ENCODE results near the gene GLDC.
A peak's percentile ranks its signal among the peaks of the same experiment; 100 is the strongest.
"Not testable (repeated sequence)": the region's sequence is repeated elsewhere in the genome, so short reads cannot be mapped to it uniquely, and the experiment has no call there.

Gene GLDC

GRCh38 chr9:6645355-6646292, at the start of gene GLDC:
Gene GLDC (minus strand): TSS chr9:6645729. CDS start chr9:6645499, 230 bp downstream.
- peak in 1 of 2 donors; percentile 39 for DNase-seq (ENCODE audit: low read depth in 2 of 2)

GRCh38 chr9:6692881-6693361, 47.4 kb upstream of the GLDC start:
- no peak for DNase-seq (ENCODE audit: low read depth in 2 of 2)

DNA sequence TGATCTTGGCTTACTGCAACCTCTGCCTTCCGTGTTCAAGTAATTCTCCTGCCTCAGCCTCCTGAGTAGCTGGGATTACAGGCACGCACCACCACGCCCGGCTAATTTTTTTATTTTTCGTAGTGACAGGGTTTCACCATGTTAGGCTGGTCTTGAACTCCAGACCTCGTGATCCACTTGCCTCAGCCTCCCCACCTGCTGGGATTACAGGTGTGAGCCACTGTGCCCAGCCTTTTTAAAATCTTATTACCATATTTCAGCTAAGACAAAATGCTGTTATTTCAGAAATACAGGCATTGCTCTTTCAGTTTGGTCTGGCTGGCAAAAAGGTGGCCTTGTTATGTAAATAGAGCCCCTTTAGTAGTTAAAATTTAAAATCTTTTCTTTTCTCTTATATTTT, 46.9 kb upstream of the GLDC start:
- no peak for DNase-seq (ENCODE audit: low read depth in 2 of 2)

GRCh38 chr9:6690675-6691070, 45.1 kb upstream of the GLDC start:
- DNase-seq (ENCODE audit: low read depth in 2 of 2), result not testable (repeated sequence)

DNA sequence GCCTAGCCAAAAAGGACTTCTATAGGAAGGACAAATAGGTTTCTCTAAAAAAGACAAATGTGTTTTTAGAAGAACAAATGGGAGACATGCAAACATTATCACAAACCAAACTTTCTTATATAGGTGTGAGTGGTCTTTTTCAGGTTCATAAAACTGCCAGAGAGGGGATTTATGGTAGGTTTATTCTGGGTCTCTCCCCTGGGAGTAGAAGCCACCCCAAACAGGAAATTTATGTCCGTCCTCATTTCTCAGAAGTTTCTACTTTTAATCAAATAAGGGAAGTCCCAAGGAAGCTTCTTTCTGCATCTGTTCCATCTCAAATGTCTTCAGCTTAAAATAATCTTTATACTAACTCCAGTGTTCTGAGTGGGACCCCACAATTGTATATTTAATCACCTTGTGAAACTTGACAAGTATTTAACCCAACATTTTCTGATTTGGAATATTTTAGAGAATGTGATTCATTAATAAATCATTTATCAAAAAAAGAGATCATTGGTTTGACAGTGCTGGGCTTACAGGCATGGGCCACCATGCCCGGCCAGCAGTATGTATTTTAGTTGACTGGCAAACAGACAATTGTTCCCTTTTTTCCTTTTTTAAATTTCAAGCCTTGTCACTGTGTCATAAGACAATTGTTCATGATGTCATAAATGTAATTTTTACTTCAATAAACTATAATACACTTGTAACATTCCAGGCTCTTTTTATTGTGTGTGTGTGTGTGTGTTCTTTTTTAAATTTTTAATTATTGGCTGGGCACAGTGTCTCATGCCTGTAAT, 44.6 kb upstream of the GLDC start:
- DNase-seq (ENCODE audit: low read depth in 2 of 2), result no peak

DNA sequence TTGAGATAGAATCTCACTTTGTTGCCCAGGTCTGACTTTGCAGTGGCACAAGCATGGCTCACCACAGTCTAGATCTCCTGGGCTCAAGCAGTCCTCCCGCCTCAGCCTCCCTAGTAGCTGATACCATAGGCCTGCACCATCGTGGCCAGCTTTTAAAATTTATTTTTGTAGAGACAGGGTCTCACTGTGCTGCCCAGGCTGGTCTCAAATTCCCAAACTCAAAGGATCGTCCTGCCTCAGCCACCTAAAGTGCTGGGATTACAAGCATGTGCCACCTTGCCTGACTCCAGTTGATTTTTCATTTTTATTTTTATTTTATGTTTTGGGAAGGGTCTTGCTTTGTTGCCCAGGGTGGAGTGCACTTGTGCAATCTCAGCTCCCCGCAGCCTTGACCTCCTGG, 41.7 kb upstream of the GLDC start:
- no peak for DNase-seq (ENCODE audit: low read depth in 2 of 2)

GRCh38 chr9:6686396-6686795, 40.9 kb upstream of the GLDC start:
- no peak for DNase-seq (ENCODE audit: low read depth in 2 of 2)

- no peak for DNase-seq (ENCODE audit: low read depth in 2 of 2)
Observed at GRCh38 chr9:6681957-6682501, 36.5 kb upstream of the GLDC start.

DNA sequence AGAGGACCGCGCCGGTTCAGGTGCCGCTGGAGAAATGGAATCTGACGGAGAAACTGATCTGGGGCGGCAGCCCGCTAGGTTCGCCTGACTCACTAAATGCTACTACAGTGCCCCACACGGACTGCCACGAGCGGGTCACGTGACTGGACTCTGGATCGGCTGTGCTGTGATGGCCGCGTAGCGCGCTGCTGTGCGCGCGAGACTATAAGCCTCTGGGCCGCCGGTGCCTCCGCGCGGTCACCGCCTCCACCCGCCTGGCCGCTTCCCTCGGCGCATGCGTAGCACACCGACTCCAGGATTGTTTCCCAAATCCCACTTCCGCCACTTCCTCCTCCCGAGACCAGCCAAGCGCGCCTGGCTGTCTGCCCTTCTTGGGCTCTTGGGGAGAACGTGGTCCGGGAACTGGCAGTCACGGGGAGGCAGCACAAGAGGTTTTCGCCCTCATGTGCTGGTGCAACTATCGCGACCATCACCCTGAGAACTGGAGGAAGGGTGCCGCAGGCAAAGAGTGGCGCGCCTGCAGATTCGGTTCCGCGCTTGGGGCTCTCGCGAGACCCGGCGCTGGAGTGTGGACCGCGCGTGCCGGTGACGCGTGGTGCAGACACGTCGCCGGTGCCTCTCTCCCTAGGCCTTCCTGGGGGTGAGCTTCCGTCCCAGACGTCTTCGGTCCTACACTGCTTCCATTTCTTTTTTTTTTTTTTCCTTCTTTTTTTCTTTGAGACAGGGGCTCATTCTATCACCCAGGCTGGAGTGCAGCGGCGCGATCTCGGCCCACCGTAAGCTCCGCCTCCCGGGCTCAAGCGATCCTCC, 35.8 kb upstream of the GLDC start:
- peak; percentile 89 to 90 for DNase-seq (ENCODE audit: low read depth in 2 of 2)

DNA sequence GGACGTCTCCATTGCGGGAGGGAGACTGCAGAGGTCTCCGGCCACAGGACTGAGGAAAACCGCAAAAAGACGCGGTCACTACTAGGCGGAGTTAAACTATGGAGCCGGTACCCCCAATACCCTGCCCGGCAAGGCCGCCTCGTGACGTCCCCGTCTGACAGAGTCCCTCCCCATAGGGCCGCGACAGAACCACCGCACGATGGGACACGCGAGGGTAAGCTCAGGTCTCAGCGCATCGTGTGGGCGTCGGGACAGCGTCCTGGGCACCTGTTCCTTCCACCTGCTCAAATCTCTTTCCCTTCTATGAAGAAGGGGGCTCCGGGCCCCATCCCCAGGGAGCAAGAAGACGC, 35.2 kb upstream of the GLDC start:
- DNase-seq (ENCODE audit: low read depth in 2 of 2), result peak; percentile 55 to 62

DNA sequence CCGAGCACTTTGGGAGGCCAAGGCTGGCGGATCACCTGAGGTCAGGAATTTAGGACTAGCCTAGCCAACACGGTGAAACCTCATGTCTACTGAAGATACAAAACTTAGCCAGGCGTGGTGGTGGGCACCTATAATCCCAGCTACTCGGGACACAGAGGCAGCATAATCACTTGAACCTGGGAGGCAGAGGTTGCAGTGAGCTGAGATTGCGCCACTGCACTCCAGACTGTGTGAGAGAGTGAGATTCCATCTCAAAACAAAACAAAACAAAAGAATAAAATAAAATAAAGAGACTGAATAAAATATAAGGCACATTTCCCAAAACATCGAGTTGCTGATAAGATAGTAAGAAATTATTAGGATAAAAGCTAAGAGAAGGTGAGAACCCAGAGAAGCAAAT, 32.3 kb upstream of the GLDC start:
- no peak for DNase-seq (ENCODE audit: low read depth in 2 of 2)

DNA sequence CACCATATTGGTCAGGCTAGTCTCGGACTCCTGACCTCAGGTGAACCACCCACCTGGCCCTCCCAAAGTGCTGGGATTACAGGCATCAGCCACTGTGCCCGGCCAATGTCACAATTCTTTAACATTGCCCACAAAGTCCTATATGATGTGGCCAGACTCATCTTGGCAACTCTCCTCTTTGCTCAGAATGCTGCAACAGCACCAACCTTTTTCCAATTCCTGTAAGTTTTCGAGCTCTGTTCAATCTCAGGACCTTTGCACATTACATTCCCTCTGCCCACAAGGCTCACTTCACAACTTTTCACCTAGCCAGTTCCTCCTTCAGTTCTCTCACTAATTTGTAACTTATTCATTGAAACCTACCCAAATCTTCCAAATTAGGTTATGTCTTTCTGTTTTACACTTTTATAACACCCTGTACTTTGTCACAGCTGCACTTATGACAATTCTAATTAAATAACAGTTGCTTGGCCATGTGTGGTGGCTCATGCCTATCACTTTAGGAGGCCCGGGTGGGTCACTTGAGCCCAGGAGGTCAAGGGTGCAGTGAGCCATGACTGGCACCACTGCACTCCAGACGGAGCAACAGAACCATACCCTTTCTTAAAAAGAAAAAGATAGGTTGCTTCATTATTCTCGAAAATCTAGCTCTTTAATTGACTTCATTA, 30.9 kb upstream of the GLDC start:
- no peak for DNase-seq (ENCODE audit: low read depth in 2 of 2)

- no peak for DNase-seq (ENCODE audit: low read depth in 2 of 2)
Observed at GRCh38 chr9:6675268-6675667, 29.7 kb upstream of the GLDC start.

DNA sequence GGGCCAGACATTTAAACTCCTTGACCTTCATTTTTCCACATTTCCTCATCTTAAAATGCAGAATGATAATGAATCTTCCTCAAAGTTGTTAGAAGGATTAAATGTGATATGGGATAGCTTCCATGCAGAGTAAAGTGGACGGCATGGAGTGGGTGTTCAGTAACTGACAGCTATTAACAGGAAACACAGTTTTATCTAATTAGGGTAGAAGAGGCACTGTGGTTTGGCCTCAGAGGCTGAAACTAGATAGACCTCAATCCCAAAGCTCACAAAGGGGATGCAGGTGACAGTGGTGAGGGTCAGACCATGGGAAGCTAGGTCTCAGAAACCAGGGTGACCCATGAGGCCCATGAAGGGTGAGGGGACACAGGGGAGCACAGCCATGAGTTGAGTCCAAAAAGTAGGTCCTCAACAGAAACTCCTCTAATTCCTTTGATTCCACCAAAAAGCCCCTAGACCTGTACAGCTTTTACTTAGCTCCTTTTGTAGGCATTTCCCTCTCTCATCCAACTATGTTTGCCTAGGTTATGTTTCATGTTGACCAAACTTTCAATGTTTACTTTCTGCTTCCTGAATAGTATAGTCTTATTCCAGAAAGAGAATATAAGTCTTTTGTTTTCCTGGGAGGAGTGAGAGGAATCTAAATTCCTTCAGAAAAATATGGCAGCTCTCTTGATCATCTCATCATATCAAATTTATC, 27.9 kb upstream of the GLDC start:
- DNase-seq (ENCODE audit: low read depth in 2 of 2), result no peak

DNA sequence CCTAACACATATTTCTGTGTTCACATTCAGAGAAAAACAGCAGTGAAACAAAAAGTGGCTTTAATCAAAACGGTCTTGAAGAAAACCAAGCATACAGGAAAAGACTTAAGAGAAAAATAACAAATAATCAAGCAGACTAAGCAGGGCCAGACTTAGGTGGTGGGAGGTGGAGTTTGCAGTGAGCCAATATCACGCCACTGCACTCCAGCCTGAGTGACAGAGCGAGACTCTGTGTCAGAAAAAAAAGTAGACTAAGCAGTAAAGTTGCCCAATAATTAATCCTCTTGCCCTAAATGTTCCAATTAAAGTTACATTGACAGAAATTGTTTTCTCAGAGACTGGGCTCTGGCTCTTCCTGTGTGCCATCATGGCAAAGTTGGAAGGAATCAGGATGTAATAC, 26.6 kb upstream of the GLDC start:
- DNase-seq (ENCODE audit: low read depth in 2 of 2), result no peak

- no peak for DNase-seq (ENCODE audit: low read depth in 2 of 2)
Observed at GRCh38 chr9:6671416-6671815, 25.9 kb upstream of the GLDC start.

DNA sequence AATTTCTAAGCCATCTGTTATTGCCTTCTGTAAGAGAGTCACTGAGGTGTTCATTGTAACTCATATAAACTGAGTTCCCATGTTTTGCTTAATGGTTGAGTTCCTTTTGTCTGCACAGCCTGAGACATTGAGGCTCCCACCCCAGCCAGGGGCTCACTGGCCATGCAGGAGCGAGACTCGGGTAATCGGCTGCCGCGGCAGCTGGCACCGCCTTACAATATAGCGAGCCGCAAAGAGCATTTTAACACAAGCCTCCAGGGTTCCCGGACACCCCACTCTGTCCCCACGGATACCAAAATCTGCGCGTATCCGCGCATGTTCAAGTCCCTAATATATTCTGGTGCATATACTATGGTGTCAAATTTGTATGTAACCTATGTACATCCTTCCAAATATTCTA, 24.4 kb upstream of the GLDC start:
- no peak for DNase-seq (ENCODE audit: low read depth in 2 of 2)

DNA sequence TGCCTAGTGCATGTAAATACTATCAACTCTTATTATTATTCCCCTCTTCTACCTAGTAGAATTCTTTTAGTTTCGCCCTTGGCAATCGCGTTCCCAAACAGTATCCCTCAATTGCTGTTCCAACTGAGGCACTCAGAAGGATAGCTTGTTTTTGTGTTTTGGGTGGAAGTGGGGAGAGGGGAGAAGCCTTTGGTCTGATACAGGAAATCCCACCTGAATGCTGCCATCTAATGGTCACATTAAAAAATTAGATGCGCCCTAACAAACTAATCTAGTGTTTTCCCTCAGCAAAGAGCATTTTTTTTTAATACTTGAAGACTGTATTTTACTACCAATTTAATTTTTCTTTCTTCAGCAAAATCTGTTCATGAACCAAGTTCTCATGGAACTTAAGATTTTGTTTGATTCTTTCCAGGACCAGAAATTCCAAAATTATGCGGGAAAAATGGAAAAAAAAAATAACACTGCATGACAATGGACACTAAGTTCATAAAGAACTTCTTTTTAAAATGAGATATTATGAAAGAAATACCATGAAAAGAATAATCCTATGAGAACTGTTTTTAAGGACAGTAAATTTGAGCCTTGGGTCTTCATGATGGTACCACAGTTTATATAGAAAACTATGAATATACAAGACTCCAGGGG, 22.2 kb upstream of the GLDC start:
- no peak for DNase-seq (ENCODE audit: low read depth in 2 of 2)

GRCh38 chr9:6667080-6667479, 21.6 kb upstream of the GLDC start:
- DNase-seq (ENCODE audit: low read depth in 2 of 2), result no peak

- no peak for DNase-seq (ENCODE audit: low read depth in 2 of 2)
Observed at GRCh38 chr9:6665628-6666027, 20.1 kb upstream of the GLDC start.
